Activated CD4-positive, alpha-beta memory T cell treated with anti-CD3 and anti-CD28 coated beads, Interleukin-2, amount 10 ng/mL, durations not matched to agents 7 days and 5 days (primary cell): ENCODE measurements around the gene LUC7L. TPM values are rescaled to one million over a fixed set of nuclear protein-coding genes. Genes with fewer than 3 reads are reported as not detected.
A peak's percentile ranks its signal among the peaks of the same experiment; 100 is the strongest.

Experiments
- CTCF ChIA-PET: fragments of 350-600 bp; sonication (Branson Sonifier 250); formaldehyde crosslinking; loops from one replicate; lab custom pipeline; 2021; ENCODE audit warnings: antibody characterized with exemption, inconsistent platforms; lab: Charles Lee
- POLR2A ChIA-PET: fragments of 350-600 bp; sonication (Branson Sonifier 250); formaldehyde crosslinking; loops from one replicate; lab custom pipeline; 2021; ENCODE audit warnings: antibody characterized with exemption; lab: Charles Lee
- DNase-seq: peaks from one replicate; pipeline ENCODE4 v3.0.0-alpha.2; 2020
- H3K27ac Mint-ChIP-seq: one replicate; pipeline ENCODE4 v1.8.0; 2021; ENCODE audit warnings: mild to moderate bottlenecking, mixed read lengths
- H3K27me3 Mint-ChIP-seq: one replicate; pipeline ENCODE4 v1.8.0; 2021; ENCODE audit warnings: mixed read lengths
- H3K36me3 Mint-ChIP-seq: one replicate; pipeline ENCODE4 v1.8.0; 2021; ENCODE audit warnings: low read depth, mixed read lengths
- H3K4me1 Mint-ChIP-seq: one replicate; pipeline ENCODE4 v1.8.0; 2021; ENCODE audit warnings: mixed read lengths
- H3K4me3 Mint-ChIP-seq: one replicate; pipeline ENCODE4 v1.8.0; 2021; ENCODE audit warnings: mild to moderate bottlenecking, mixed read lengths
- H3K9me3 Mint-ChIP-seq: one replicate; pipeline ENCODE4 v1.8.0; 2021; ENCODE audit warnings: mixed read lengths
- total RNA-seq, 2 experiments: library from RNA; stranded (reverse); gene quantifications; one replicate each; pipeline ENCODE4 v1.2.3, GENCODE V29; 2021

The LUC7L gene
- total RNA-seq, 2 experiments from 2014 or later: 54.9 to 61.0 TPM

- no peak for DNase-seq
- no peak overlapping the region for H3K27ac Mint-ChIP-seq
- H3K27me3 Mint-ChIP-seq: no peaks in the 10 kb centered on the region
- CTCF ChIA-PET: interaction anchor here (1.1 kb wide), 1 partner anchor 106 kb away, joined by 3 read pairs; no protein-coding TSS in a partner anchor
- POLR2A ChIA-PET: no interaction called here
- H3K4me1 Mint-ChIP-seq: peaks cover 3% of the 10 kb centered on the region
- H3K4me3 Mint-ChIP-seq: no peak overlapping the region
- no peaks in the 10 kb centered on the region for H3K9me3 Mint-ChIP-seq
- H3K36me3 Mint-ChIP-seq: peaks cover 46% of the 10 kb centered on the region
Measured at GRCh38 chr16:203246-203645, 26.0 kb downstream of the LUC7L start.

- Mint-ChIP-seq H3K27me3 (no peaks in the 10 kb centered on the region), H3K27ac (no peak overlapping the region), H3K4me1 (no peaks in the 10 kb centered on the region), H3K36me3 (peaks cover 45% of the 10 kb centered on the region), H3K4me3 (no peak overlapping the region), H3K9me3 (no peaks in the 10 kb centered on the region)
- POLR2A ChIA-PET: no interaction called here
- CTCF ChIA-PET: no interaction called here
- DNase-seq: no peak
Measured at GRCh38 chr16:200388-200787, 28.9 kb downstream of the LUC7L start.

GRCh38 chr16:194516-194915, 34.7 kb downstream of the LUC7L start:
- CTCF ChIA-PET: interaction anchor here (1.2 kb wide), 1 partner anchor 129 kb away, joined by 3 read pairs; no protein-coding TSS in a partner anchor
- no peak for DNase-seq

GRCh38 chr16:193441-193840, 35.8 kb downstream of the LUC7L start:
- no peaks in the 10 kb centered on the region for H3K9me3 Mint-ChIP-seq
- H3K27ac Mint-ChIP-seq: no peak overlapping the region
- peaks cover 4% of the 10 kb centered on the region for H3K4me1 Mint-ChIP-seq
- peaks cover 62% of the 10 kb centered on the region for H3K36me3 Mint-ChIP-seq
- ChIA-PET CTCF (interaction anchor here (0.6 to 1.5 kb wide), 4 partner anchors 12 to 169 kb away, joined by 3 read pairs; no protein-coding TSS in a partner anchor), POLR2A (interaction anchor here (1.6 kb wide), 1 partner anchor 35 kb away, joined by 4 read pairs; no protein-coding TSS in a partner anchor)
- H3K4me3 Mint-ChIP-seq: no peak overlapping the region
- no peaks in the 10 kb centered on the region for H3K27me3 Mint-ChIP-seq
- DNase-seq: no peak

More at GRCh38 chr16:194516-194915, 34.7 kb downstream of the LUC7L start:
- Mint-ChIP-seq H3K9me3 (no peaks in the 10 kb centered on the region), H3K27ac (no peak overlapping the region), H3K4me1 (no peaks in the 10 kb centered on the region), H3K4me3 (no peak overlapping the region), H3K27me3 (no peaks in the 10 kb centered on the region), H3K36me3 (peaks cover 59% of the 10 kb centered on the region)
- POLR2A ChIA-PET: no interaction called here

- Mint-ChIP-seq H3K27ac (no peak overlapping the region), H3K9me3 (no peaks in the 10 kb centered on the region), H3K27me3 (no peaks in the 10 kb centered on the region), H3K36me3 (peaks cover 57% of the 10 kb centered on the region), H3K4me1 (peaks cover 4% of the 10 kb centered on the region), H3K4me3 (no peak overlapping the region)
- ChIA-PET POLR2A (interaction anchor here (1.6 kb wide), 1 partner anchor 36 kb away, joined by 4 read pairs; no protein-coding TSS in a partner anchor), CTCF (interaction anchor here (1.1 to 1.5 kb wide), 2 partner anchors 11 to 127 kb away, joined by 3 read pairs; no protein-coding TSS in a partner anchor)
- DNase-seq: no peak
Measured at GRCh38 chr16:192686-193085, 36.6 kb downstream of the LUC7L start.

GRCh38 chr16:191831-192230, 37.4 kb downstream of the LUC7L start:
- ChIA-PET POLR2A (interaction anchor here (1.6 kb wide), 1 partner anchor 37 kb away, joined by 4 read pairs; no protein-coding TSS in a partner anchor), CTCF (interaction anchor here (0.6 to 1.5 kb wide), 2 partner anchors 126 to 159 kb away, joined by 3 read pairs; no protein-coding TSS in a partner anchor)
- no peak overlapping the region for H3K27ac Mint-ChIP-seq
- peaks cover 4% of the 10 kb centered on the region for H3K4me1 Mint-ChIP-seq
- no peak overlapping the region for H3K4me3 Mint-ChIP-seq
- DNase-seq: no peak
- H3K9me3 Mint-ChIP-seq: no peaks in the 10 kb centered on the region
- H3K27me3 Mint-ChIP-seq: no peaks in the 10 kb centered on the region
- peaks cover 58% of the 10 kb centered on the region for H3K36me3 Mint-ChIP-seq

- no peak overlapping the region for H3K27ac Mint-ChIP-seq
- POLR2A ChIA-PET: no interaction called here
- CTCF ChIA-PET: no interaction called here
- H3K9me3 Mint-ChIP-seq: no peaks in the 10 kb centered on the region
- H3K27me3 Mint-ChIP-seq: no peaks in the 10 kb centered on the region
- H3K4me3 Mint-ChIP-seq: no peak overlapping the region
- H3K36me3 Mint-ChIP-seq: peaks cover 58% of the 10 kb centered on the region
- no peak for DNase-seq
- H3K4me1 Mint-ChIP-seq: peaks cover 4% of the 10 kb centered on the region
Measured at GRCh38 chr16:189604-190186, 39.6 kb downstream of the LUC7L start.

GRCh38 chr16:188674-189073, 40.6 kb downstream of the LUC7L start:
- no peaks in the 10 kb centered on the region for H3K9me3 Mint-ChIP-seq
- peaks cover 4% of the 10 kb centered on the region for H3K4me1 Mint-ChIP-seq
- ChIA-PET POLR2A (no interaction called here), CTCF (interaction anchor here (1.1 to 1.7 kb wide), 3 partner anchors 82 to 161 kb away, joined by 3 to 4 read pairs (median 4); no protein-coding TSS in a partner anchor)
- H3K36me3 Mint-ChIP-seq: peaks cover 52% of the 10 kb centered on the region
- no peak overlapping the region for H3K27ac Mint-ChIP-seq
- H3K27me3 Mint-ChIP-seq: no peaks in the 10 kb centered on the region
- DNase-seq: peak; percentile 34
- H3K4me3 Mint-ChIP-seq: no peak overlapping the region

- H3K9me3 Mint-ChIP-seq: no peaks in the 10 kb centered on the region
- H3K4me1 Mint-ChIP-seq: peaks cover 4% of the 10 kb centered on the region
- H3K27me3 Mint-ChIP-seq: no peaks in the 10 kb centered on the region
- H3K4me3 Mint-ChIP-seq: no peak overlapping the region
- ChIA-PET POLR2A (no interaction called here), CTCF (interaction anchor here (1.1 to 1.7 kb wide), 2 partner anchors 80 to 129 kb away, joined by 4 read pairs; no protein-coding TSS in a partner anchor)
- no peak for DNase-seq
- no peak overlapping the region for H3K27ac Mint-ChIP-seq
- H3K36me3 Mint-ChIP-seq: peaks cover 46% of the 10 kb centered on the region
Measured at GRCh38 chr16:187330-187729, 41.9 kb downstream of the LUC7L start.

GRCh38 chr16:185691-186090, 43.6 kb downstream of the LUC7L start:
- Mint-ChIP-seq H3K27ac (no peak overlapping the region), H3K9me3 (no peaks in the 10 kb centered on the region)
- CTCF ChIA-PET: no interaction called here

GRCh38 chr16:185213-185612, 44.0 kb downstream of the LUC7L start:
- CTCF ChIA-PET: no interaction called here
- H3K27me3 Mint-ChIP-seq: no peaks in the 10 kb centered on the region
- H3K9me3 Mint-ChIP-seq: no peaks in the 10 kb centered on the region

More at GRCh38 chr16:185691-186090, 43.6 kb downstream of the LUC7L start:
- POLR2A ChIA-PET: no interaction called here
- DNase-seq: no peak
- H3K27me3 Mint-ChIP-seq: no peaks in the 10 kb centered on the region
- peaks cover 7% of the 10 kb centered on the region for H3K4me1 Mint-ChIP-seq
- H3K36me3 Mint-ChIP-seq: peaks cover 34% of the 10 kb centered on the region
- H3K4me3 Mint-ChIP-seq: no peak overlapping the region

GRCh38 chr16:183005-183404, 46.2 kb downstream of the LUC7L start:
- Mint-ChIP-seq H3K4me1 (peaks cover 5% of the 10 kb centered on the region), H3K36me3 (peaks cover 12% of the 10 kb centered on the region), H3K27ac (no peak overlapping the region), H3K9me3 (no peaks in the 10 kb centered on the region), H3K27me3 (peaks cover 16% of the 10 kb centered on the region), H3K4me3 (no peak overlapping the region)
- DNase-seq: no peak
- ChIA-PET POLR2A (no interaction called here), CTCF (interaction anchor here (0.7 to 3.9 kb wide), 5 partner anchors 77 to 1761 kb away, joined by 3 to 24 read pairs (median 3); no protein-coding TSS in a partner anchor)

More at GRCh38 chr16:185213-185612, 44.0 kb downstream of the LUC7L start:
- POLR2A ChIA-PET: no interaction called here
- DNase-seq: no peak
- H3K27ac Mint-ChIP-seq: no peak overlapping the region
- peaks cover 31% of the 10 kb centered on the region for H3K36me3 Mint-ChIP-seq
- peaks cover 7% of the 10 kb centered on the region for H3K4me1 Mint-ChIP-seq
- H3K4me3 Mint-ChIP-seq: no peak overlapping the region

- Mint-ChIP-seq H3K9me3 (no peaks in the 10 kb centered on the region), H3K4me3 (no peak overlapping the region), H3K36me3 (peaks cover 7% of the 10 kb centered on the region), H3K27ac (no peak overlapping the region), H3K27me3 (peaks cover 23% of the 10 kb centered on the region), H3K4me1 (peaks cover 7% of the 10 kb centered on the region)
- ChIA-PET POLR2A (no interaction called here), CTCF (interaction anchor here (0.6 to 3.9 kb wide), 11 partner anchors 9 to 162 kb away, joined by 3 to 24 read pairs (median 3); no protein-coding TSS in a partner anchor)
- DNase-seq: no peak
Measured at GRCh38 chr16:181565-182021, 47.7 kb downstream of the LUC7L start.
